SK-N-SH (cell line): ENCODE measurements around the gene CCDC81. TPM values are rescaled to one million over a fixed set of nuclear protein-coding genes. Genes with fewer than 3 reads are reported as not detected.

Experiments used
- CTCF ChIA-PET: fragments of 300-600, 350-600 bp; formaldehyde crosslinking; extraction: SDS; loops from one replicate; lab custom pipeline; 2021; lab: Yijun Ruan, JAX
- POLR2A ChIA-PET: fragments of 350-600 bp; sonication (Branson Sonifier 250); formaldehyde crosslinking; extraction: SDS; loops from one replicate; lab custom pipeline; 2020; ENCODE audit warnings: antibody characterized with exemption, inconsistent platforms; lab: Yijun Ruan, JAX
- DNase-seq: peaks from one replicate; pipeline ENCODE4 v3.0.0; 2012
- H2AFZ ChIP-seq: fragments of 200-600 bp; sonication (generic); 2 replicates; pipeline ENCODE4 v1.8.1; 2016; ENCODE audit warnings: antibody characterized with exemption, mild to moderate bottlenecking, low read depth
- H3F3A ChIP-seq: fragments of 200-600 bp; sonication (generic); replicated peaks from 2 replicates; pipeline ENCODE3; 2016; ENCODE audit warnings: antibody characterized with exemption, mild to moderate bottlenecking; ENCODE audit not compliant: insufficient read depth
- H3K27ac ChIP-seq, 2 experiments: fragments of 200-500 bp in 1 of 2; fragments of 200-600 bp in 1 of 2; sonication (Bioruptor generic) in 1 of 2; sonication (generic), shearing (Covaris generic) in 1 of 2; 2 replicates each; pipeline versions ENCODE4 v1.5.1 to v1.6.1; 2014 to 2016; ENCODE audit warnings: low read depth in 2 of 2, inconsistent platforms in 1 of 2, low read length in 1 of 2, mild to moderate bottlenecking in 1 of 2, mixed read lengths in 1 of 2
- H3K27me3 ChIP-seq: fragments of 200-600 bp; sonication (generic), shearing (Covaris generic); 2 replicates; pipeline ENCODE4 v1.6.1; 2016; ENCODE audit warnings: mixed run types; ENCODE audit not compliant: insufficient read depth
- H3K36me3 ChIP-seq, 2 experiments: fragments of 200-500 bp in 1 of 2; fragments of 200-600 bp in 1 of 2; sonication (Bioruptor generic) in 1 of 2; sonication (generic) in 1 of 2; replicated peaks in 1 of 2; 2 replicates each; pipeline versions ENCODE3 to v1.5.1; 2014 to 2016; ENCODE audit warnings: low read length in 1 of 2, mild to moderate bottlenecking in 1 of 2; ENCODE audit not compliant: insufficient read depth in 2 of 2, control insufficient read depth in 1 of 2
- H3K4me1 ChIP-seq, 2 experiments: fragments of 200-500 bp in 1 of 2; fragments of 200-600 bp in 1 of 2; sonication (Bioruptor generic) in 1 of 2; sonication (generic), shearing (Covaris generic) in 1 of 2; 2 replicates each; pipeline versions ENCODE4 v1.5.1 to v1.6.1; 2014 to 2016; ENCODE audit warnings: low read depth in 1 of 2, low read length in 1 of 2, mixed run types in 1 of 2; ENCODE audit not compliant: insufficient read depth in 2 of 2, control insufficient read depth in 1 of 2
- H3K4me2 ChIP-seq: fragments of 200-600 bp; sonication (generic), shearing (Covaris generic); 2 replicates; pipeline ENCODE4 v1.6.1; 2017; ENCODE audit warnings: mixed run types
- H3K4me3 ChIP-seq, 2 experiments: fragments of 200-500 bp in 1 of 2; fragments of 200-600 bp in 1 of 2; sonication (Bioruptor generic) in 1 of 2; sonication (generic), shearing (Covaris generic) in 1 of 2; 2 replicates each; pipeline versions ENCODE4 v1.5.1 to v1.8.1; 2014 to 2016; ENCODE audit warnings: low read depth in 2 of 2, inconsistent platforms in 1 of 2, low read length in 1 of 2, mild to moderate bottlenecking in 1 of 2, mixed read lengths in 1 of 2, moderate library complexity in 1 of 2
- H3K79me2 ChIP-seq: fragments of 200-600 bp; sonication (generic); 2 replicates; pipeline ENCODE4 v1.8.1; 2017; ENCODE audit warnings: mild to moderate bottlenecking; ENCODE audit not compliant: insufficient read depth
- H3K9ac ChIP-seq: fragments of 200-600 bp; sonication (generic); 2 replicates; pipeline ENCODE4 v1.6.1; 2017; ENCODE audit warnings: mixed run types
- H3K9me2 ChIP-seq: fragments of 200-600 bp; sonication (generic); 2 replicates; pipeline ENCODE4 v1.6.1; 2017; ENCODE audit warnings: mixed run types
- H3K9me3 ChIP-seq: fragments of 200-600 bp; sonication (generic); 2 replicates; pipeline ENCODE4 v1.6.1; 2017; ENCODE audit warnings: mixed run types, mild to moderate bottlenecking, moderate library complexity
- H4K20me1 ChIP-seq: fragments of 200-600 bp; sonication (generic); 2 replicates; pipeline ENCODE4 v1.6.1; 2017; ENCODE audit warnings: mild to moderate bottlenecking, mixed run types; ENCODE audit not compliant: insufficient read depth
- CHD2 ChIP-seq: fragments of 150-350 bp; IDR thresholded peaks from 2 replicates; pipeline ENCODE4 v1.6.1; 2018; ENCODE audit warnings: low read length; ENCODE audit not compliant: partially characterized antibody
- ELF1 ChIP-seq: IDR thresholded peaks from 2 replicates; pipeline ENCODE4 v1.4.0; 2012
- EP300 ChIP-seq, 2 experiments: IDR thresholded peaks; 2 replicates each; pipeline versions ENCODE4 v1.4.0 to v1.6.1; 2012; ENCODE audit warnings: borderline replicate concordance in 1 of 2, low read depth in 1 of 2, low read length in 1 of 2
- FOXJ3 ChIP-seq: sonication (generic); formaldehyde crosslinking; IDR thresholded peaks from 2 replicates; pipeline ENCODE4 v1.5.1; 2020; ENCODE audit warnings: mild to moderate bottlenecking, missing genetic modification reagents
- FOXM1 ChIP-seq: IDR thresholded peaks from 2 replicates; pipeline ENCODE4 v1.4.0; 2012; ENCODE audit warnings: low read depth, mild to moderate bottlenecking
- MEF2A ChIP-seq: IDR thresholded peaks from 2 replicates; pipeline ENCODE4 v1.4.0; 2012; ENCODE audit warnings: low read depth, borderline replicate concordance
- NFIC ChIP-seq: IDR thresholded peaks from 2 replicates; pipeline ENCODE4 v1.4.0; 2012; ENCODE audit warnings: borderline replicate concordance
- RCOR1 ChIP-seq: fragments of 150-350 bp; IDR thresholded peaks from 2 replicates; pipeline ENCODE4 v1.6.1; 2017; ENCODE audit warnings: antibody characterized with exemption, low read length
- SMC3 ChIP-seq: IDR thresholded peaks from 2 replicates; pipeline ENCODE4 v1.6.1; 2012; ENCODE audit warnings: low read depth, low read length, improper control_type of control experiment
- TAF1 ChIP-seq: IDR thresholded peaks from 2 replicates; pipeline ENCODE4 v1.6.1; 2012; ENCODE audit warnings: low read depth, mild to moderate bottlenecking, low read length, moderate library complexity, borderline replicate concordance
- TCF12 ChIP-seq: IDR thresholded peaks from 2 replicates; pipeline ENCODE4 v1.4.0; 2012
- USF1 ChIP-seq: IDR thresholded peaks from 2 replicates; pipeline ENCODE4 v1.4.0; 2012; ENCODE audit warnings: low read depth, borderline replicate concordance
- ZBTB33 ChIP-seq: IDR thresholded peaks from 2 replicates; pipeline ENCODE4 v1.4.0; 2012; ENCODE audit warnings: low read depth, borderline replicate concordance
- WGBS: methylation state at CpG from one replicate; pipeline ENCODE4 v1.1.6; 2017; ENCODE audit warnings: low lambda C conversion rate; 5-methylcytosine and 5-hydroxymethylcytosine counted together
- polyA plus RNA-seq, 3 experiments: library from polyadenylated mRNA; depleted of rRNA; stranded (reverse); fragments of >200 nt; gene quantifications; 2 replicates each; pipeline ENCODE4 v1.2.3, GENCODE V29; 2012

Gene CCDC81
- polyA plus RNA-seq, 1 of the 3 experiments (the other 2 are of a cell fraction) = 0.49 TPM

GRCh38 chr11:86372586-86372985, 2.1 kb upstream of the CCDC81 start:
- peaks cover 0 to 4% of the 10 kb centered on the region in 2 experiments for H3K36me3 ChIP-seq
- no peaks in the 10 kb centered on the region for H3F3A ChIP-seq
- no peak for DNase-seq
- H3K79me2 ChIP-seq = no peaks in the 10 kb centered on the region
- ChIA-PET CTCF (no interaction called here), POLR2A (no interaction called here)
- no peak overlapping the region for H3K4me2 ChIP-seq
- no peak overlapping the region for H3K9ac ChIP-seq
- H4K20me1 ChIP-seq = no peaks in the 10 kb centered on the region
- H3K27ac ChIP-seq = no peak overlapping the region
- no peak overlapping the region for H2AFZ ChIP-seq
- H3K9me3 ChIP-seq = no peaks in the 10 kb centered on the region
- H3K27me3 ChIP-seq = no peaks in the 10 kb centered on the region
- no peaks in the 10 kb centered on the region for H3K9me2 ChIP-seq
- H3K4me1 ChIP-seq = no peaks in the 10 kb centered on the region
- TF ChIP-seq TAF1 (no peak), ELF1 (no peak), ZBTB33 (no peak), USF1 (no peak)
- no peak overlapping the region for H3K4me3 ChIP-seq

- Histone ChIP-seq H3K79me2 (no peaks in the 10 kb centered on the region), H3K4me3 (no peak overlapping the region), H3K27me3 (no peaks in the 10 kb centered on the region), H3K36me3 (peaks cover 0 to 4% of the 10 kb centered on the region in 2 experiments), H3K27ac (no peak overlapping the region), H4K20me1 (no peaks in the 10 kb centered on the region), H3K4me1 (no peaks in the 10 kb centered on the region), H3K4me2 (no peak overlapping the region), H2AFZ (no peak overlapping the region), H3K9ac (no peak overlapping the region), H3K9me2 (no peaks in the 10 kb centered on the region), H3F3A (no peaks in the 10 kb centered on the region), H3K9me3 (no peaks in the 10 kb centered on the region)
- TF ChIP-seq FOXM1 (no peak), USF1 (no peak), FOXJ3 (no peak), TCF12 (no peak), NFIC (no peak), SMC3 (no peak), RCOR1 (no peak), EP300 (IDR thresholded peaks at IDR 0.05; ENCODE audit: borderline replicate concordance in 1 of 2, low read depth in 1 of 2, low read length in 1 of 2) (no peak), CHD2 (no peak), MEF2A (no peak)
- ChIA-PET POLR2A (no interaction called here), CTCF (interaction anchor here (1.2 kb wide), 1 partner anchor 10 kb away, joined by 3 read pairs; no protein-coding TSS in a partner anchor)
- 87% methylated on average over 1 of the region's 1 CpG for WGBS
- no peak for DNase-seq
Observed at GRCh38 chr11:86374069-86374468, 618 bp upstream of the CCDC81 start.
